Lower lobe of right lung (tissue), 2 donors: ENCODE measurements around the gene PPM1D. TPM values are rescaled to one million over a fixed set of nuclear protein-coding genes. Genes with fewer than 3 reads are reported as not detected.

Source experiments
- ATAC-seq, 2 donors: fragments of 200-7000 bp; cut with Tn5 transposase; one replicate each; pipeline ENCODE4 v1.9.1; 2020 to 2022; ENCODE audit warnings: mild to moderate bottlenecking in 2 of 2, moderate library complexity in 2 of 2
- DNase-seq: peaks from one replicate; pipeline ENCODE4 v3.0.0-alpha.2; 2020
- H3K27ac ChIP-seq: fragments of 200-600 bp; one replicate; pipeline ENCODE4 v1.8.0; 2022
- H3K27me3 ChIP-seq: fragments of 200-600 bp; one replicate; pipeline ENCODE4 v1.8.0; 2022; ENCODE audit warnings: low read depth
- H3K36me3 ChIP-seq: fragments of 200-600 bp; one replicate; pipeline ENCODE4 v1.8.0; 2022; ENCODE audit warnings: mild to moderate bottlenecking
- H3K4me1 ChIP-seq: fragments of 200-600 bp; one replicate; pipeline ENCODE4 v1.8.0; 2022
- H3K4me3 ChIP-seq: fragments of 200-600 bp; one replicate; pipeline ENCODE4 v1.8.0; 2022; ENCODE audit warnings: mild to moderate bottlenecking
- H3K9me3 ChIP-seq: fragments of 200-600 bp; one replicate; pipeline ENCODE4 v1.8.0; 2022
- CTCF ChIP-seq: fragments of 200-600 bp; IDR thresholded peaks from one replicate; pipeline ENCODE4 v1.8.0; 2022; ENCODE audit warnings: antibody characterized with exemption, mild to moderate bottlenecking
- intact Hi-C: fragments of 100-400 bp; cut with DNase I; formaldehyde crosslinking; loops from one replicate; pipeline ENCODE4 v1.11.0; 2022
- total RNA-seq: library from RNA; stranded (reverse); fragmentation: NEBNext Ultra II Directional; extraction: Animal tissue kit (Norgen Biotek cat#: 25700); gene quantifications from one replicate; pipeline ENCODE4 v1.2.1, GENCODE V29; 2021
- donor health status: DM: no; HTN: yes; CAD: no; lungs with severe emphysema.

Gene PPM1D
- total RNA-seq, 1 donor from 2014 or later, result 21.3 TPM

- no peak for DNase-seq
Observed at GRCh38 chr17:60685437-60685836, 85.4 kb downstream of the PPM1D start.

GRCh38 chr17:60695960-60696359, 96.0 kb downstream of the PPM1D start:
- no peaks in the 10 kb centered on the region for H3K4me1 ChIP-seq
- no peak for ATAC-seq
- H3K9me3 ChIP-seq, result no peaks in the 10 kb centered on the region
- TF ChIP-seq CTCF, result no peak
- no peaks in the 10 kb centered on the region for H3K27me3 ChIP-seq
- intact Hi-C loops, result no loop called here
- no peak for DNase-seq
- H3K4me3 ChIP-seq, result no peak overlapping the region
- no peak overlapping the region for H3K27ac ChIP-seq
- H3K36me3 ChIP-seq, result peaks cover 44% of the 10 kb centered on the region

More at GRCh38 chr17:60685437-60685836, 85.4 kb downstream of the PPM1D start:
- intact Hi-C loops, result no loop called here
- Histone ChIP-seq H3K27me3 (no peaks in the 10 kb centered on the region), H3K9me3 (no peaks in the 10 kb centered on the region), H3K27ac (no peak overlapping the region), H3K4me3 (no peak overlapping the region), H3K4me1 (no peaks in the 10 kb centered on the region), H3K36me3 (peaks cover 87% of the 10 kb centered on the region)
- no peak for ATAC-seq
- no peak for TF ChIP-seq CTCF

GRCh38 chr17:60699090-60699489, 99.1 kb downstream of the PPM1D start:
- ATAC-seq (no peak), DNase-seq (no peak)
- no peaks in the 10 kb centered on the region for H3K27me3 ChIP-seq
- peaks cover 20% of the 10 kb centered on the region for H3K36me3 ChIP-seq
- no peaks in the 10 kb centered on the region for H3K9me3 ChIP-seq
- TF ChIP-seq CTCF, result no peak
- no peak overlapping the region for H3K4me3 ChIP-seq
- no peaks in the 10 kb centered on the region for H3K4me1 ChIP-seq
- no peak overlapping the region for H3K27ac ChIP-seq
- intact Hi-C loops, result no loop called here

GRCh38 chr17:60704170-60704569, 104.2 kb downstream of the PPM1D start:
- Histone ChIP-seq H3K27ac (no peak overlapping the region), H3K9me3 (no peaks in the 10 kb centered on the region), H3K27me3 (no peaks in the 10 kb centered on the region), H3K4me3 (no peak overlapping the region), H3K36me3 (peaks cover 17% of the 10 kb centered on the region), H3K4me1 (no peaks in the 10 kb centered on the region)
- no peak for TF ChIP-seq CTCF
- DNase-seq, result no peak
- intact Hi-C loops, result no loop called here
- no peak for ATAC-seq

- ATAC-seq (no peak), DNase-seq (no peak)
- Histone ChIP-seq H3K27me3 (no peaks in the 10 kb centered on the region), H3K9me3 (no peaks in the 10 kb centered on the region), H3K4me1 (no peaks in the 10 kb centered on the region), H3K4me3 (no peak overlapping the region), H3K27ac (no peak overlapping the region), H3K36me3 (peaks cover 32% of the 10 kb centered on the region)
- no peak for TF ChIP-seq CTCF
- intact Hi-C loops, result no loop called here
Observed at GRCh38 chr17:60712675-60713074, 112.7 kb downstream of the PPM1D start.

- Histone ChIP-seq H3K27me3 (no peaks in the 10 kb centered on the region), H3K4me3 (no peak overlapping the region), H3K4me1 (no peaks in the 10 kb centered on the region), H3K36me3 (peaks cover 28% of the 10 kb centered on the region), H3K27ac (no peak overlapping the region), H3K9me3 (no peaks in the 10 kb centered on the region)
- ATAC-seq (no peak), DNase-seq (no peak)
- intact Hi-C loops, result no loop called here
- no peak for TF ChIP-seq CTCF
Observed at GRCh38 chr17:60713608-60714007, 113.6 kb downstream of the PPM1D start.
